H9 (cell line): ENCODE measurements around the gene LGALS7B. TPM values are rescaled to one million over a fixed set of nuclear protein-coding genes. Genes with fewer than 3 reads are reported as not detected.
"Not testable (repeated sequence)": the region's sequence is repeated elsewhere in the genome, so short reads cannot be mapped to it uniquely, and the experiment has no call there.

Source experiments
- DNase-seq: peaks from one replicate; pipeline ENCODE4 v3.0.0-alpha.2; 2017
- H2AFZ ChIP-seq: one replicate; pipeline ENCODE4 v1.6.1; 2013; ENCODE audit warnings: mild to moderate bottlenecking, low read length, control low read depth, moderate library complexity
- H2AK5ac ChIP-seq: 2 replicates; pipeline ENCODE4 v1.6.1; 2013; ENCODE audit warnings: low read length, control low read depth, mixed read lengths; ENCODE audit not compliant: insufficient read length
- H2BK120ac ChIP-seq: one replicate; pipeline ENCODE4 v1.6.1; 2013; ENCODE audit warnings: low read depth, mild to moderate bottlenecking, low read length, control low read depth, inconsistent platforms; ENCODE audit not compliant: poor library complexity, severe bottlenecking
- H2BK12ac ChIP-seq: 2 replicates; pipeline ENCODE4 v1.6.1; 2013; ENCODE audit warnings: low read length, control low read depth, mixed read lengths, low read depth; ENCODE audit not compliant: insufficient read length
- H2BK15ac ChIP-seq: 2 replicates; pipeline ENCODE4 v1.6.1; 2013; ENCODE audit warnings: low read depth, low read length, control low read depth
- H2BK20ac ChIP-seq: one replicate; pipeline ENCODE4 v1.6.1; 2013; ENCODE audit warnings: low read depth, mild to moderate bottlenecking, low read length, control low read depth, inconsistent platforms; ENCODE audit not compliant: poor library complexity, severe bottlenecking
- H2BK5ac ChIP-seq: 2 replicates; pipeline ENCODE4 v1.6.1; 2013; ENCODE audit warnings: low read length, control low read depth, mixed read lengths; ENCODE audit not compliant: insufficient read length
- H3K14ac ChIP-seq: 2 replicates; pipeline ENCODE4 v1.6.1; 2013; ENCODE audit warnings: low read length, control low read depth; ENCODE audit not compliant: insufficient read depth
- H3K18ac ChIP-seq: 2 replicates; pipeline ENCODE4 v1.6.1; 2013; ENCODE audit warnings: low read depth, mild to moderate bottlenecking, mixed read lengths, low read length, control low read depth; ENCODE audit not compliant: insufficient read length
- H3K23ac ChIP-seq: 2 replicates; pipeline ENCODE4 v1.6.1; 2013; ENCODE audit warnings: low read length, control low read depth, mixed read lengths, low read depth; ENCODE audit not compliant: insufficient read length
- H3K23me2 ChIP-seq: 2 replicates; pipeline ENCODE4 v1.6.1; 2013; ENCODE audit warnings: low read depth, mild to moderate bottlenecking, mixed read lengths, low read length, control low read depth; ENCODE audit not compliant: insufficient read length, poor library complexity, severe bottlenecking
- H3K27ac ChIP-seq: 2 replicates; pipeline ENCODE4 v1.5.1; 2013; ENCODE audit warnings: low read length, control low read depth, mixed read lengths, low read depth; ENCODE audit not compliant: insufficient read length
- H3K27me3 ChIP-seq: 2 replicates; pipeline ENCODE4 v1.6.1; 2013; ENCODE audit warnings: low read length, control low read depth, inconsistent platforms; ENCODE audit not compliant: insufficient read depth
- H3K4ac ChIP-seq: 2 replicates; pipeline ENCODE4 v1.6.1; 2013; ENCODE audit warnings: low read depth, mild to moderate bottlenecking, control low read depth, inconsistent platforms, low read length, moderate library complexity
- H3K4me1 ChIP-seq: 2 replicates; pipeline ENCODE4 v1.6.1; 2013; ENCODE audit warnings: low read length, control low read depth, inconsistent platforms; ENCODE audit not compliant: insufficient read depth
- H3K4me2 ChIP-seq: 2 replicates; pipeline ENCODE4 v1.6.1; 2013; ENCODE audit warnings: low read length, control low read depth, mixed read lengths; ENCODE audit not compliant: insufficient read length, insufficient read depth
- H3K56ac ChIP-seq: 2 replicates; pipeline ENCODE4 v1.6.1; 2013; ENCODE audit warnings: low read depth, mild to moderate bottlenecking, mixed read lengths, low read length, control low read depth; ENCODE audit not compliant: insufficient read length
- H3K79me1 ChIP-seq: 2 replicates; pipeline ENCODE4 v1.6.1; 2013; ENCODE audit warnings: low read depth, mild to moderate bottlenecking, moderate library complexity, low read length, control low read depth, inconsistent platforms; ENCODE audit not compliant: insufficient read depth, poor library complexity, severe bottlenecking
- H3K79me2 ChIP-seq: 2 replicates; pipeline ENCODE4 v1.6.1; 2013; ENCODE audit warnings: low read length, control low read depth, inconsistent platforms; ENCODE audit not compliant: insufficient read depth
- H3K9ac ChIP-seq: 2 replicates; pipeline ENCODE4 v1.6.1; 2013; ENCODE audit warnings: low read length, control low read depth, mixed read lengths; ENCODE audit not compliant: insufficient read length; ENCODE audit errors: extremely low read depth
- H3K9me3 ChIP-seq: one replicate; pipeline ENCODE4 v1.6.1; 2013; ENCODE audit warnings: low read depth, low read length, inconsistent platforms; ENCODE audit not compliant: control insufficient read depth
- H3T11ph ChIP-seq: one replicate; pipeline ENCODE4 v1.6.1; 2013; ENCODE audit warnings: mild to moderate bottlenecking, low read length, control low read depth, inconsistent platforms
- H4K20me1 ChIP-seq: one replicate; pipeline ENCODE4 v1.6.1; 2013; ENCODE audit not compliant: control insufficient read depth, insufficient read length, insufficient read depth
- H4K5ac ChIP-seq: 2 replicates; pipeline ENCODE4 v1.6.1; 2013; ENCODE audit warnings: low read depth, mild to moderate bottlenecking, mixed read lengths, low read length, control low read depth; ENCODE audit not compliant: insufficient read length
- H4K8ac ChIP-seq: replicated peaks from 2 replicates; pipeline ENCODE4 v1.6.1; 2013; ENCODE audit warnings: low read length, control low read depth, mixed read lengths, low read depth; ENCODE audit not compliant: insufficient read length
- H4K91ac ChIP-seq: 2 replicates; pipeline ENCODE4 v1.6.1; 2013; ENCODE audit warnings: low read depth, mild to moderate bottlenecking, moderate library complexity, mixed read lengths, low read length, control low read depth; ENCODE audit not compliant: insufficient read length
- H3K27ac Mint-ChIP-seq, 3 experiments: 2 replicates in 2 of 3; 3 replicates in 1 of 3; pipeline ENCODE4 v1.8.0; 2020 to 2021; ENCODE audit warnings: mixed read lengths in 3 of 3, mild to moderate bottlenecking in 1 of 3, moderate library complexity in 1 of 3
- H3K27me3 Mint-ChIP-seq: 2 replicates; pipeline ENCODE4 v1.8.0; 2021; ENCODE audit warnings: low read depth, mild to moderate bottlenecking, moderate library complexity, mixed read lengths
- H3K36me3 Mint-ChIP-seq, 3 experiments: 2 replicates in 2 of 3; 3 replicates in 1 of 3; pipeline ENCODE4 v1.8.0; 2020 to 2021; ENCODE audit warnings: low read depth in 3 of 3, mixed read lengths in 3 of 3; ENCODE audit not compliant: insufficient read depth in 1 of 3
- H3K4me1 Mint-ChIP-seq, 2 experiments: 2 replicates each; pipeline ENCODE4 v1.8.0; 2020; ENCODE audit warnings: mixed read lengths in 2 of 2
- H3K4me3 Mint-ChIP-seq, 2 experiments: 2 replicates in 1 of 2; 3 replicates in 1 of 2; pipeline ENCODE4 v1.8.0; 2020 to 2021; ENCODE audit warnings: mild to moderate bottlenecking in 2 of 2, mixed read lengths in 2 of 2, moderate library complexity in 1 of 2
- H3K9me3 Mint-ChIP-seq, 2 experiments: 2 replicates in 1 of 2; 3 replicates in 1 of 2; pipeline ENCODE4 v1.8.0; 2020; ENCODE audit warnings: mild to moderate bottlenecking in 2 of 2, mixed read lengths in 2 of 2, moderate library complexity in 1 of 2
- WGBS: extraction: QIAGEN DNeasy Blood & Tissue Kit; methylation state at CpG from one replicate; pipeline ENCODE4 v1.1.7; 2013; ENCODE audit warnings: missing lambda C conversion rate, low lambda C conversion rate, mixed read lengths; ENCODE audit not compliant: insufficient read length; ENCODE audit errors: extremely low coverage; 5-methylcytosine and 5-hydroxymethylcytosine counted together
- total RNA-seq: library from RNA; stranded (reverse); gene quantifications from 2 replicates; pipeline ENCODE4 v1.2.1, GENCODE V29; 2021

LGALS7B gene
- total RNA-seq, 1 experiment from 2014 or later, result 0.90 TPM

GRCh38 chr19:38770949-38771275 is 18.1 kb upstream of the LGALS7B start:
- H2BK15ac ChIP-seq, H3K4me2 ChIP-seq, H4K91ac ChIP-seq, H4K20me1 ChIP-seq, H2BK12ac ChIP-seq, H3K14ac ChIP-seq, H2BK20ac ChIP-seq, DNase-seq, H3K27me3 ChIP-seq, H3T11ph ChIP-seq, H3K23me2 ChIP-seq, H2AK5ac ChIP-seq, H3K79me2 ChIP-seq, H2BK120ac ChIP-seq, H3K18ac ChIP-seq, H4K8ac ChIP-seq, H3K27ac ChIP-seq, H3K27ac Mint-ChIP-seq, H3K4me3 Mint-ChIP-seq, H3K9me3 ChIP-seq, H3K36me3 Mint-ChIP-seq, H3K9ac ChIP-seq, H3K4me1 Mint-ChIP-seq, H3K4me1 ChIP-seq, H2BK5ac ChIP-seq, H4K5ac ChIP-seq, H3K4ac ChIP-seq, H3K79me1 ChIP-seq, H3K23ac ChIP-seq, H3K9me3 Mint-ChIP-seq, H3K27me3 Mint-ChIP-seq, H3K56ac ChIP-seq, H2AFZ ChIP-seq: not testable (repeated sequence)
- no CpG with 5 or more reads among the region's 22 CpGs for WGBS

- H3K79me1 ChIP-seq, H3K4me2 ChIP-seq, H4K20me1 ChIP-seq, H3K14ac ChIP-seq, H4K8ac ChIP-seq, H2BK20ac ChIP-seq, H3K9me3 Mint-ChIP-seq, H3K27me3 ChIP-seq, H2AFZ ChIP-seq, H3T11ph ChIP-seq, H3K27me3 Mint-ChIP-seq, H4K91ac ChIP-seq, DNase-seq, H3K9ac ChIP-seq, H3K4ac ChIP-seq, H3K36me3 Mint-ChIP-seq, H2BK15ac ChIP-seq, H3K27ac ChIP-seq, H3K18ac ChIP-seq, H3K56ac ChIP-seq, H2BK12ac ChIP-seq, H4K5ac ChIP-seq, H2BK120ac ChIP-seq, H3K4me1 Mint-ChIP-seq, H3K4me3 Mint-ChIP-seq, H3K23me2 ChIP-seq, H2AK5ac ChIP-seq, H2BK5ac ChIP-seq, H3K9me3 ChIP-seq, H3K79me2 ChIP-seq, H3K23ac ChIP-seq, H3K4me1 ChIP-seq, H3K27ac Mint-ChIP-seq: not testable (repeated sequence)
- WGBS, result no CpG with 5 or more reads among the region's 30 CpGs
These were observed 17.4 kb upstream of the LGALS7B start for GRCh38 chr19:38771569-38771968.
